OCI-LY1 (cell line): ENCODE data around the gene RAI1.

Source experiments
- EZH2 ChIP-seq: fragments of 200-600 bp; sonication (generic), shearing (Covaris generic); IDR thresholded peaks from 2 replicates; pipeline ENCODE4 v1.8.0; 2017; ENCODE audit warnings: borderline replicate concordance, mixed run types, mild to moderate bottlenecking, antibody characterized with exemption, low read length, moderate library complexity, mixed read lengths
- TF ChIP-seq, protein P1 (sequence below): fragments of 200-600 bp; sonication (generic), shearing (Covaris generic); IDR thresholded peaks from 2 replicates; pipeline ENCODE4 v1.5.1; 2017; ENCODE audit warnings: mild to moderate bottlenecking, antibody characterized with exemption, low read length, moderate library complexity, mixed read lengths

DNA sequence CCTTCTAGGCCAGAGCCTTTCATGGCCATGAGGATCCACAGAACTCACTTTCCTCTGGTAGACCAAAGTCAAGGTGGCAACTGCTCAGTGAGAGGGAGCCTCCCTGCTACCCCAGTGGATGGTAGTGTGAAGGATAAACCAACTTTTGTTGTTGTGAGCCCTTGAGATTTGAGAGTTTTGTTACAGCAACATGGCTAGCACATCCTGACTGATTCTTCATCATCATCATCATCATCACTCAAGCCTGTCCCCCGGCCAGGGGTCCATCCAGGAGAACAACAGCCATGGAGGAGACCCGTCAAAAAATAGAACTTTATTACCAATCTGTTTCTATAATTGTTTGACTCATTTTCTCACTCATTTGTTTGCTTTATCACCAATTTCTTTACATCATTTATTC lies 23.7 kb downstream of the RAI1 start:
- no peak for TF ChIP-seq EZH2
- TF ChIP-seq, protein P1, sequence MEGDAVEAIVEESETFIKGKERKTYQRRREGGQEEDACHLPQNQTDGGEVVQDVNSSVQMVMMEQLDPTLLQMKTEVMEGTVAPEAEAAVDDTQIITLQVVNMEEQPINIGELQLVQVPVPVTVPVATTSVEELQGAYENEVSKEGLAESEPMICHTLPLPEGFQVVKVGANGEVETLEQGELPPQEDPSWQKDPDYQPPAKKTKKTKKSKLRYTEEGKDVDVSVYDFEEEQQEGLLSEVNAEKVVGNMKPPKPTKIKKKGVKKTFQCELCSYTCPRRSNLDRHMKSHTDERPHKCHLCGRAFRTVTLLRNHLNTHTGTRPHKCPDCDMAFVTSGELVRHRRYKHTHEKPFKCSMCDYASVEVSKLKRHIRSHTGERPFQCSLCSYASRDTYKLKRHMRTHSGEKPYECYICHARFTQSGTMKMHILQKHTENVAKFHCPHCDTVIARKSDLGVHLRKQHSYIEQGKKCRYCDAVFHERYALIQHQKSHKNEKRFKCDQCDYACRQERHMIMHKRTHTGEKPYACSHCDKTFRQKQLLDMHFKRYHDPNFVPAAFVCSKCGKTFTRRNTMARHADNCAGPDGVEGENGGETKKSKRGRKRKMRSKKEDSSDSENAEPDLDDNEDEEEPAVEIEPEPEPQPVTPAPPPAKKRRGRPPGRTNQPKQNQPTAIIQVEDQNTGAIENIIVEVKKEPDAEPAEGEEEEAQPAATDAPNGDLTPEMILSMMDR, result no peak
